Activated gamma-delta T cell treated with anti-CD3 and anti-CD28 coated beads, Interleukin-2, amount 50 U/mL, for 16 hours (primary cell): ENCODE results near the gene CD84.
"Not testable (repeated sequence)": the region's sequence is repeated elsewhere in the genome, so short reads cannot be mapped to it uniquely, and the experiment has no call there.

Experiments used
- DNase-seq: peaks from one replicate; pipeline ENCODE4 v3.0.0-alpha.2; 2020; ENCODE audit warnings: low read depth

Gene CD84

GRCh38 chr1:160610569-160611242 is 31.4 kb upstream of the CD84 start:
- DNase-seq, result no peak

GRCh38 chr1:160608941-160609340 is 29.6 kb upstream of the CD84 start:
- no peak for DNase-seq

DNA sequence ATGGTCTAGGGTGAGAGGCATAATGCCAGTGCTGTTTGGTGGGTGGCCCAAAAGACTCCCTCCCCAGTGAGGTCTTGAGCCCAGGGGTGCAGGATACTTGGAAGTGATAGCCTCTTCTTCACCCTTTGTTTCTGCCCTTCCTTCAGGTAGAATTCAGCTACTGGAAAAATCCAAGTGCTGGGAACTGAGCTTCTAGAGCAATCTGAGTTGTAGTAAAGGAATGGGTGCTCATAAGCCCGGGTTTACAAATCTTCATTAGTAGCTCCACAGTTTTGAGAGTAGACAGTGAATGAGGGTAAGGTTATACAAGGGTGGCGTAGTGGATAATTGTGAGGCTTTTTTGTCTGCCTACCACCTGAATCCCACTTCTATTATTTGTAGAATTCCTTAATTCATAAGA is 29.2 kb upstream of the CD84 start:
- DNase-seq, result no peak

DNA sequence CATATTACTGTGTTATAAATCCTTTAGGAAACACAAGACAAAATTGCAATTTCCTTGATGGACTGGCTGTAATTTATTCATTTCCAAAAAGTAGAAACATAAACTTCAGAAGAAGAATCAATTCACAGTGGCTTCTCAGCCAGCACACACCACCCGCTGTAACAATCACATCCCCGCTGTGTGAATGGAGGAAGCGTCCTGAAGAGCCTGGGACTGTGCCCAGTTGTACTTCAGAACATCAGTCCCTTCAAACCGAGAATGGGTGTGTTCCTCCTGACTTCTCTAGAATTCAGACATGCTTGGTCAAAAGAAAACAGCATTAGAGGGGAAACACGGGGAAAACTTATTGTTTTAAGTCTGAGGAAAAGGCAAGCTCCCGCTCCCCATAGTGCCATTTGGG is 28.8 kb upstream of the CD84 start:
- no peak for DNase-seq

DNA sequence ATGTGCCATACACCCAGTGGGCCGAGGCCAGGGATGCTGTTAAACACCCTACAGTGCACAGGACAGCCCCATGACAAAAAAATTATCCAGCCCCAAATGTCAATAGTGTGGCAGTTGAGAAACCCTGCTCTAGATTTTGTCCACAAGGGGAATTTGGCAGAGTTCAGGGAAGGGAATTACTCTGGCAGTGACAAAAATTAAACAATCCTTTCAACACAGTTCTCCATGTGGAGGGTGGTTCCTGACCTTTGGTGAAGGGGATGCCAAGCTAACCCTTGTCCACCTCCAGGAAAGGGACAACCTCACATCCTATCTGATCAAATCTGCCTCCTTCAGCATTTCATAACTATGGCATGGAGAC is 28.4 kb upstream of the CD84 start:
- DNase-seq, result no peak

GRCh38 chr1:160607011-160607671 is 27.8 kb upstream of the CD84 start:
- DNase-seq, result peak; percentile 45

- no peak for DNase-seq
Measured at GRCh38 chr1:160606611-160607010, 27.3 kb upstream of the CD84 start.

DNA sequence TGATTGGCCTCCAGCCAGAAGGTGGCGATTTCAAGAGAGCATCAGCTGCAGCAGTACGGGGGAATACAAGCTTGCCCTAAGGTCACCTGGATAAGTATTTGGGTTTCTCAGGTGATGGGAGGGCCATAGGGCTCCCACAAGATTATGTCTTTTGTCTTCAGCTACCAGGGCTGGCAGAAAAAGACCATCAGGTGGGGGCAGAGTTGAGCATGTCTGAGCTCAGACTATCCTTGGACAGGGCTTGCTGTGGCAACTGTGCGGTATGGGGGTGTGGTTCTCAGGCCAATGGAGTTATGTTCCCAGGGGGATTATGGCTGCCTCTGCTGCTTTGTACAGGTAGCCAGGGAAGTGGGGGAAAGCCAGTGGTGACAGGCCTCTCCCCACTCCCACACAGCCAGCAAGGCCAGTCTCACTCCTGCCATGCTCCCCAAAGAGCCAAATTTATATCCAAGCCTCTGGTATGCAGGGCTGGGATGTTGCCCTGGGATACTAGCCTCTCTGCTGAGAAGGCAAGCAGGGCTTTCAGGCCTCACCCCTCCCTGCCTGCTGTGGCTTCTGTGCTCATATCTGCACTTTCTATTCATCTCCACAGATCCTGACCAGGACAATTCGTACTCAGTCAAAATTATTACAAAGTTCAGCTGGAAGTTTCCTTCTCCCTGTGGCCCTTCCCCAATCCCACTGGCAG is 26.6 kb upstream of the CD84 start:
- DNase-seq, result no peak

DNA sequence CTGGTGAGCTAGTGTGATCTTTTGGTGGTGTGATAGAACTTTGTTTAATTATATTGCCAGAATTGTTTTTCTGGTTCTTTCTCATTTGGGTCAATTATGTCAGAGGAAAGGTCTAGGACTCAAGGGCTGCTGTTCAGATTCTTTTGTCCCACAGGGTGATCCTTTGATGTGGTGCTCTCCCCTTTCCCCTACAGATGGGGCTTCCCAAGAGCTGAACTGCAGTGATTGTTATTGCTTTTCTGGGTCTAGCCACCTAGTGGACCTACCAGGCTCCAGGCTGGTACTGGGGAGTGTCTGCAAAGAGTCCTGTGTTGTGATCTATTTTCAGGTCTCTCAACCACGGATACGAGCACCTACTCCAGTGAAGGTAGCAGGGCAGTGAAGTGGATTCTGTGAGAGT is 25.9 kb upstream of the CD84 start:
- DNase-seq, result no peak

DNA sequence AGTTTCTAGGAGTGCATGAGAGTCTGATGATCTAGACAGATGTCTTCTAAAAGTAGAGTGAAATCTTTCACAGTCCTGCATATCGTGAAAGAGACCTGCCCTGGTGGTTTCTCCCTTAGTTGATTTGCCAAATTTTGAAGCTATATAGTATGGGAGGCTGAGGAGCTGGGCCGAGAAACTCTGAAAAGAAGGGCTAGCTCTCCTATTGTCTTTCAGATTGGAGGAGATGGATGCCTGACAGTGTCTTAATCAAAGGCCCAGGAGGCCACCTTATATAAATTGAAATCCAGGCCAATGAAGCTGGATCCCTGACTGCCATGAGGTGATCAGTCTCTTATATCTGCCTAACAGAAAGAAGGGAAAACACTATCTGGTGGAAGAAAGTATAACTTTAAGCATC is 18.4 kb upstream of the CD84 start:
- DNase-seq, result no peak

DNA sequence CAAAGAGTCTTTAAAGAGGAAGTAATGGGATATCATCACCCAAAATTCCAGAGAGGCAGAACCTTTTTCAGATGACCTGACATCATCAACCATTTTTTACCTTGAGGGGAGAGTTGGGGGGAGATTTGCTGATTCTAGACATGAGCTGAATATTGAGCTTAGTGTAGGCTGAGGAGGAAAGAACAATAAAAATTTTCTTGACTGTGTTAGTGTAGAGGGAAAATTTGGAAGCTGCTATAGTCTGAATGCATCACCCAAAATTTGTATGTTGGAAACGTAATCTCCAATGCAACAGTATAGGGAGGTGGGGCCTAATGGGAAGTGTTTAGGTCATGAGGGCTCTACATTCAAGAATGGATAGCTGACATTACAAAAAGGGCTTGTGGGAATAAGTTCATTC is 17.8 kb upstream of the CD84 start:
- no peak for DNase-seq

DNA sequence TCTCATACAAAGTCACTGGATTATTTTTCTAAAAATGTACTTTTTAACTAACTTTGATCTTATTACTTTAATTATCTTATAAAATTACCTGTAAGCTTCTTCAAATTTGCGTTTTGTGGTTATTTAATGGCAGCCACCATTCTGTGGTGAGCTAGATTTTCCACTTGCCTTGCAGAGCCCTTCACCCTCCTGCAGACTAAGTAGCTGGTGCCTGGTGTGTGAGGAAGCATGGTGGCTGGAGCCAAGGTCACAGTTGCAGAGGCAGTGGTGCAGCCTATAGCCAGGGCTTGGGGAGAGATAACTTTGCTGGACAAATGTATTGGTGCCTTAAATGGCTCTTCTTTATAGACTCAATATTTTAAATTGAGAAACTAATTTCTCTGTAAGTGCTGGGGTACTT is 11.2 kb upstream of the CD84 start:
- DNase-seq, result no peak

GRCh38 chr1:160588468-160588867 is 9.2 kb upstream of the CD84 start:
- no peak for DNase-seq

DNA sequence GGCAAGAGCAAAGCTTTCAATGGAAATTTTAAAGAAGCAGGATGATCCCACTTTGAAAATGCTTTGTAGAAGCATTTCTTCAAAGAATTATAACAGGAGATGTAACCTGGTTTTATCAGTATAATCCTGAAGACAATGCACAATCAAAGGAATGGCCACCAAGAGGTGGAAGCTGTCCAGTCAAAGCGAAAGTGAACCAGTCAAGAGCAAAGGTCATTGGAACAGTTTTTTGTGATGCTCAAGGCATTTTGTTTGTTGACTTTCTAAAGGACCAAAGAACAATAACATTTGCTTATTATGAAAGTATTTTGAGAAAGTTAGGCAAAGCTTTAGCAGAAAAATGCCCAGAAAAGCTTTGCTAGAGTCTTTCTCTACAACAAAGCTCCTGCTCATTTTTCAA is 5.5 kb upstream of the CD84 start:
- no peak for DNase-seq

- DNase-seq, result not testable (repeated sequence)
Measured at GRCh38 chr1:160582976-160583375, 3.7 kb upstream of the CD84 start.

DNA sequence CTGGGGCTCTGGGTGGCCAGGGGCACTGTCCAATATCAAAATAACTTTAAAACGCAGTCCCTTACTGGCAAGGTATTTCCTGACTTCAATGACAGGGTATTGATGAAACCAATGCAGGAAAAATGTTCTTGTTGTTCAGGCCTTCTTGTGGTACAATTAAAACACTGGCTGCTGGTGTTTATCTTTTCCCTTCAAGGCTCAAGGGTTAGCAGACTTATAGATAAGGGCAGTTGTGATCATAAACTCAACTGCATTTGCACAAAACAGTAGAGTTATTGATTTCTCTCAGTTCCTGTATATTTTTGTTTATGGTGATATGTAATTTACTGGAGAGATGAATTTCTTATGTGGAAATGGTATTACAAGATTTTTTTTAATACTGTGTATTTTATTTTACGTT is 2.7 kb upstream of the CD84 start:
- DNase-seq, result no peak

DNA sequence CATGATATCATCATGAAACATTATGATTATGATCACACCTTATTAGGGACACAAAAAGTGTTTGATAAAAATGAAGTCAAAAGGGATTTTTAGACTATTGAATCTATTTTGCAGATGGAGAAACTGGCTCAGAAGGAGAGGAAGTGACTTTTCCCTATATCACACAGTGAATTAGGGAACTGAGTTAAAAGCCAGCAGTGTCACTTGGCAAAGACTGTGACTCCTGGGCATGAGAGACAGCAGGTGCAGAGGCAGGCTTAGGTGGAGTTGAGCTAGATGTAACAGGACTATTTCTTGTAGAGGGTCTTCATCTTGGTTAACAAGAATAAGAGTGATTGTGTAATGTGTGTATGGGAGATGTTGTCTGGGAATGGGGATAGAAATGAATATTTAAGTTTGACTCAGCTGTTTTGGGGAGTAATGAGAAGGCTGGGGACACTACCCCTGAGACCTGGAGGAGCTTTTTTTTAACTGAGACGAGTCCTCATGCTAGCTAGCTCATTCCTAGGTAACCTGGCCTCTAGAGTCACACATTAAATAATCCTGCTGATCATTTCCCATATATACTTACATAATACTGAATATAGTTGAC is 1.0 kb upstream of the CD84 start:
- DNase-seq, result no peak

DNA sequence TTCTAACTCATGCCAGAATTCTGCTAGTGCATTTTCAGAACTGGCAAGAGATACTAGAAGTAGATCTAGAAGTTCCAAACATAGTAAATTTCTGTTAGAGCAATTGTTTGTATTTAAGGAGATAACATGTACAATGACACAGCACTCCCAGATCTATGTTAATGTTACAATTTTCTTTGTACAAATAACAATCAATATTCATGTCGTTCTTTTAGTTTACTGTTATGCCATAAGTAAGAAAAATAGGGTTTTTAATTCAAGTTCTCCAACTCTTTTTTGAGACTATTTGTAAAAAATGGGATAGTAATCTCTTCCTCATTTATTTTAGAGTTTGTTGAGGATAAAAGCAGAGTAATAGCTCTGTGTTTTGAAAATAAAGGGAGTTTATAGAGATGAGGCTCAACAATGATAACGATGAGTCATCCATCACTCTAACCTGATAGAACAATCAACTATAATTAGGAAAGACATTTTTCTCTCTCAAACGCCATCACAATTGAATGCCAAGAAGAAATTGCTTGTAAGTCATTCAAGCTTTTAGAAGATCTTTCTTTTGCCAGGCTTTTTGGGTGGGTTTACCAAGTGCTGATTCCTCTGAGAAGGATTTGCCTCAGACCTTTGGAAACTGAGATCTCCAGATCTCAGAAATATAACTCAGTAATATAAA is 638 bp downstream of the CD84 start:
- DNase-seq, result no peak

- DNase-seq, result no peak
Measured at GRCh38 chr1:160578175-160578524, 1.1 kb downstream of the CD84 start.

GRCh38 chr1:160577671-160578070 is 1.6 kb downstream of the CD84 start:
- DNase-seq, result no peak

DNA sequence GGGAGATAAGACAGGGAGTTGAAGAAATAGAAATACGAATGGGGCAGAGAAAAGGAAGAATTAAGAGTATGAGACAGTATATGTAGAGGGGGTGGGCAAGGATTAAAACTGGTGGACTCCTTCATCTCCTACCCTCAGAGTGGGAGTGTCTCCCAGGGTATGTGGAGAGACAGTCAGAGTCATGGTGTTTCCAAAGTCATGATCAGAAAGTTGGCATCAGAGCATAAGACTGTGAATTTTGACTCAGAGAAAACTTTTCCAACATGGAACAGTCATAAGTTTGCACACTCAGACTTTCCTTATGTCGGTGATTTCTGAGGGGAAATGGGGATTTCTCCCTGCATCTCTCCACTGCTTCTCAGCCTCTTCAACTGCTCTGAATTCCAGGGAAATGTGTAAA is 2.4 kb downstream of the CD84 start:
- no peak for DNase-seq

DNA sequence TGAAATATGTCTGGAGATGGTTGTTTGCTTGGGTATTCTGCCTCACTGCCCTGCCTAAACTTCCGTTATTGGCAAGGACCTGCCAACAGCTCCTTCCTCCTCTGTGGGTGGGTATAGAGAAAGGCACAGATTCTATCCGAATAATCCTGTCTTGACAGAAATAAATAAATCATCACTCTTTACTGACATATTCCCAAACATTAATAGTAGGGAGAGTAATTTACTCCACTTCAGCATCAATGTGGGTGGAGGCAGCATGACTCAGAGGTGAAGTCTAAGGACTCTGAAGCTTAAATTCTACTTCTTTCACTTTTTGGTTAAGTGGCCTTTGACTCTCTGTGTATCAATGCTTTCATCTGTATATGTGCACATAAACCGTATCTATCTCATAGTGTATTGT is 2.9 kb downstream of the CD84 start:
- DNase-seq, result peak; percentile 25
